Cardiac muscle cell (in vitro differentiated cells and primary cell): Measurements from ENCODE around the gene P2RX3. TPM values are rescaled to one million over a fixed set of nuclear protein-coding genes. Genes with fewer than 3 reads are reported as not detected.

Experiments
- DNase-seq, 2 donors: peaks; one replicate each; pipeline versions ENCODE4 v3.0.0 to v3.0.0-alpha.2; 2010 to 2017; ENCODE audit warnings: low read depth in 1 of 2, low spot score in 1 of 2
- H3K27ac ChIP-seq: fragments of 200-600 bp; sonication (generic); 2 replicates; pipeline ENCODE4 v1.5.1; 2016
- H3K27me3 ChIP-seq: fragments of 200-600 bp; sonication (generic); 2 replicates; pipeline ENCODE4 v1.6.0; 2016; ENCODE audit warnings: control low read depth
- H3K36me3 ChIP-seq: fragments of 200-600 bp; sonication (generic); 2 replicates; pipeline ENCODE4 v1.5.1; 2016; ENCODE audit warnings: control low read depth
- H3K4me1 ChIP-seq: fragments of 200-600 bp; sonication (generic); 2 replicates; pipeline ENCODE4 v1.8.1; 2017; ENCODE audit warnings: low read depth, mild to moderate bottlenecking, mixed run types
- H3K4me3 ChIP-seq: fragments of 200-600 bp; sonication (generic); 2 replicates; pipeline ENCODE4 v1.5.1; 2016; ENCODE audit warnings: mild to moderate bottlenecking
- H3K9me3 ChIP-seq: fragments of 200-600 bp; sonication (generic); 2 replicates; pipeline ENCODE4 v1.5.1; 2017; ENCODE audit warnings: low read depth, mild to moderate bottlenecking, control low read depth
- CTCF ChIP-seq: IDR thresholded peaks from 2 replicates; pipeline ENCODE4 v1.5.1; 2012; ENCODE audit warnings: low read depth, mild to moderate bottlenecking, low read length
- polyA plus RNA-seq: library from polyadenylated mRNA; unstranded; fragments of >200 nt; fragmentation: Nextera tagmentation; extraction: Ambion mirVana; gene quantifications from 2 replicates; pipeline ENCODE4 v1.2.1, GENCODE V29; 2016
- total RNA-seq: library from RNA; depleted of rRNA; stranded (reverse); fragments of >200 nt; gene quantifications from 2 replicates; pipeline ENCODE4 v1.2.3, GENCODE V29; 2016

Gene P2RX3
- total and polyA plus RNA-seq, 2 experiments from 2014 or later: 0.09 to 0.62 TPM

GRCh38 chr11:57375490-57375889, 37.3 kb downstream of the P2RX3 start:
- DNase-seq: no peak
- no peaks in the 10 kb centered on the region for H3K36me3 ChIP-seq
- no peak overlapping the region for H3K4me3 ChIP-seq
- H3K4me1 ChIP-seq: no peaks in the 10 kb centered on the region
- no peaks in the 10 kb centered on the region for H3K27me3 ChIP-seq
- no peaks in the 10 kb centered on the region for H3K9me3 ChIP-seq
- no peak overlapping the region for H3K27ac ChIP-seq
- no peak for TF ChIP-seq CTCF

GRCh38 chr11:57376095-57377090, 38.2 kb downstream of the P2RX3 start:
- no peaks in the 10 kb centered on the region for H3K27me3 ChIP-seq
- H3K36me3 ChIP-seq: no peaks in the 10 kb centered on the region
- H3K9me3 ChIP-seq: no peaks in the 10 kb centered on the region
- no peak for DNase-seq
- no peak overlapping the region for H3K27ac ChIP-seq
- H3K4me3 ChIP-seq: no peak overlapping the region
- H3K4me1 ChIP-seq: no peaks in the 10 kb centered on the region
- no peak for TF ChIP-seq CTCF

DNA sequence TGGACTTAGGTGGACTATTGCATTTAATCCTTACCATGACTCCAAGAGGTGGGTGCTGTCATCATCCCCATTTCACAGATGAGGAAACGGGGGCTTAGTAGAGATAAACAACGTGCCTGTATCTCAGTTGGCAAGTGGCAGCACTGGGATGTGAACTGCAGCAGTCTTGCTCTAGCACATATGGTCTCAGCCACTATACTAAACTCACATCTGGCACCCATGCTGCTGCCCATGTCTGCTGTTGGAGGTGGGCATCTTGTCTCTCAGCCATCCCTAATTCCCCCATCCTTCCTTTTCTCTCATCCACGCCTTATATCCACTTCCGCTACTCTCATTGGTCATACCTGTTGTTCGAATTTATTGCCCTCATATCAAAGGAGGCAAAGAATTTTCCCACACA, 39.0 kb downstream of the P2RX3 start:
- Histone ChIP-seq H3K27me3 (no peaks in the 10 kb centered on the region), H3K4me3 (no peak overlapping the region), H3K36me3 (no peaks in the 10 kb centered on the region), H3K27ac (no peak overlapping the region), H3K9me3 (no peaks in the 10 kb centered on the region), H3K4me1 (no peaks in the 10 kb centered on the region)
- no peak for DNase-seq
- TF ChIP-seq CTCF: no peak

DNA sequence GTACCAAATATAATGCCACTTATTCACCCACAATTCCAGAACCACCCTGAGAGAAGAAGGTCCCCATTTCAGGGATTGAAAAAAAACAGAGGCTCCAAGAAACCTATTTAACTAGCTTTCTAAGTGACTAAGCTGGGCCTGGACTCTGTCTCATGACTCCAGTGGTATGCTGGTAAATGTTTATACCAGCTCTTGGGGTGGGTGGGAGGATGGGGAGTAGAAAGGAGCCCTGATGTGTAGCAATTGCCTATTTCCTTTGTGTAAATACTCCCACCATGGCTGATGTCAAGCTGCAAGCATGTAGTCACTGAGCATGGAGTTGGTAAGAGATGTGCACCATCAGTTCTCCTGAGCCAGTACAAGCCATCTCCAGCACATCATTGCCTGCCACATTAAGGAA, 40.0 kb downstream of the P2RX3 start:
- Histone ChIP-seq H3K36me3 (no peaks in the 10 kb centered on the region), H3K9me3 (no peaks in the 10 kb centered on the region), H3K27me3 (no peaks in the 10 kb centered on the region), H3K27ac (no peak overlapping the region), H3K4me3 (no peak overlapping the region), H3K4me1 (no peaks in the 10 kb centered on the region)
- TF ChIP-seq CTCF: no peak
- DNase-seq: no peak

- no peak for TF ChIP-seq CTCF
- Histone ChIP-seq H3K36me3 (no peaks in the 10 kb centered on the region), H3K4me1 (no peaks in the 10 kb centered on the region), H3K27me3 (no peaks in the 10 kb centered on the region), H3K9me3 (no peaks in the 10 kb centered on the region), H3K4me3 (no peak overlapping the region), H3K27ac (no peak overlapping the region)
- peak; percentile 40 to 71 for DNase-seq
These were observed 41.6 kb downstream of the P2RX3 start for GRCh38 chr11:57379732-57380131.
